ENCODE data around the gene CACNA1E. TPM values are rescaled to one million over a fixed set of nuclear protein-coding genes. Genes with fewer than 3 reads are reported as not detected.

Gene CACNA1E
- total and polyA plus RNA-seq, 2 of the 4 experiments (the other 2 are of a cell fraction), result not detected

- no peak overlapping the region for H2AFZ ChIP-seq (replicated peaks; ENCODE audit: low read length, poor library complexity)
- in situ Hi-C loops (cut with MboI; ENCODE audit: low sequenced_read_pairs) (no loop called here), dilution Hi-C loops (cut with HindIII; ENCODE audit: low sequenced_read_pairs, unreplicated experiment) (no loop called here), intact Hi-C loops (cut with micrococcal nuclease) (no loop called here)
- H3K4ac ChIP-seq (ENCODE audit: low read depth, low read length), result no peak overlapping the region
- H4K8ac ChIP-seq (ENCODE audit: low read depth in 2 of 2, low read length in 2 of 2), result no peak overlapping the region
- H3K27me3 ChIP-seq (ENCODE audit: control insufficient read depth, insufficient read depth, low read length), result no peaks in the 10 kb centered on the region
- no TSS peak for BruUV-seq (replicated peaks)
- no peaks in the 10 kb centered on the region for H3K36me3 ChIP-seq (ENCODE audit: control insufficient read depth, insufficient read depth, low read length)
- no peaks in the 10 kb centered on the region for H4K20me1 ChIP-seq (ENCODE audit: insufficient read depth, low read length)
- no peak overlapping the region for H3K56ac ChIP-seq (ENCODE audit: extremely low read depth, insufficient read depth, low read length)
- H2AK5ac ChIP-seq (ENCODE audit: low read depth, low read length), result no peak overlapping the region
- no peak overlapping the region for H3K4me3 ChIP-seq (ENCODE audit: insufficient read depth, low read depth, low read length)
- H3K27ac ChIP-seq (ENCODE audit: insufficient read depth, low read length), result no peak overlapping the region
- no peaks in the 10 kb centered on the region for H3K9me3 ChIP-seq (ENCODE audit: control insufficient read depth, insufficient read depth, low read length)
- no peak overlapping the region for H2BK5ac ChIP-seq (ENCODE audit: low read depth, low read length, poor library complexity, severe bottlenecking)
- no peaks in the 10 kb centered on the region for H3K9me1 ChIP-seq (ENCODE audit: insufficient read depth, low read length)
- no peak overlapping the region for H3K14ac ChIP-seq (replicated peaks; ENCODE audit: low read depth, low read length)
- no peak overlapping the region for H4K5ac ChIP-seq (ENCODE audit: low read depth, low read length)
- DNase-seq, result no peak
- no peak overlapping the region for H3K4me2 ChIP-seq (ENCODE audit: low read depth, low read length)
- POLR2A ChIA-PET (ENCODE audit: unreplicated experiment), result interaction anchor here (0.6 kb wide), 1 partner anchor 26 kb away, joined by 3 read pairs; no protein-coding TSS in a partner anchor
- no peak for ATAC-seq (ENCODE audit: low read depth)
- H3K23ac ChIP-seq (ENCODE audit: low read depth, low read length), result no peak overlapping the region
- no peak overlapping the region for H2BK20ac ChIP-seq (ENCODE audit: low read depth, low read length)
- TF ChIP-seq POLR2A (IDR thresholded peaks at IDR 0.05; ENCODE audit: low read depth, low read length) (no peak), MAFK (IDR thresholded peaks at IDR 0.05; ENCODE audit: low read depth, low read length) (no peak), BHLHE40 (IDR thresholded peaks at IDR 0.05; ENCODE audit: low read depth, low read length) (no peak), RCOR1 (IDR thresholded peaks at IDR 0.05; ENCODE audit: insufficient replicate concordance, low read length) (no peak), RFX5 (IDR thresholded peaks at IDR 0.05; ENCODE audit: low read depth, low read length) (no peak), CHD1 (IDR thresholded peaks at IDR 0.05; ENCODE audit: low read depth, low read length) (no peak)
- no peaks in the 10 kb centered on the region for H3K4me1 ChIP-seq (ENCODE audit: control insufficient read depth, insufficient read depth, low read length)
- no peak overlapping the region for H2BK15ac ChIP-seq (ENCODE audit: low read depth, low read length)
- H3K79me1 ChIP-seq (ENCODE audit: low read depth in 1 of 2, low read length in 2 of 2), result no peaks in the 10 kb centered on the region
- no peak overlapping the region for H3K18ac ChIP-seq (ENCODE audit: low read depth, low read length)
- H4K91ac ChIP-seq (ENCODE audit: insufficient read depth, low read depth, low read length), result no peak overlapping the region
- no CpG with 5 or more reads among the region's 4 CpGs for WGBS, 2 experiments (ENCODE audit: extremely low coverage in 2 of 2, insufficient read length in 1 of 2)
- no peak overlapping the region for H3K9ac ChIP-seq (ENCODE audit: low read depth, low read length)
- no peak overlapping the region for H2BK120ac ChIP-seq (ENCODE audit: low read depth, low read length)
- CTCF ChIA-PET, result no interaction called here
- no peak overlapping the region for H2AK9ac ChIP-seq (replicated peaks; ENCODE audit: low read depth, low read length, poor library complexity)
Measured at GRCh38 chr1:181568736-181569135, 85.4 kb downstream of the CACNA1E start.

Data from IMR-90 (cell line).